ENCODE data around the gene CCDC88B.

Gene CCDC88B

GRCh38 chr11:64376071-64376470 is 36.1 kb downstream of the CCDC88B start:
- no peak for DNase-seq (ENCODE audit: low read depth)
- no peak overlapping the region for H3K4me3 ChIP-seq (ENCODE audit: low read length)
- no peak for TF ChIP-seq CTCF (conservative IDR thresholded peaks at IDR 0.05; ENCODE audit: low read depth, low read length)

DNA sequence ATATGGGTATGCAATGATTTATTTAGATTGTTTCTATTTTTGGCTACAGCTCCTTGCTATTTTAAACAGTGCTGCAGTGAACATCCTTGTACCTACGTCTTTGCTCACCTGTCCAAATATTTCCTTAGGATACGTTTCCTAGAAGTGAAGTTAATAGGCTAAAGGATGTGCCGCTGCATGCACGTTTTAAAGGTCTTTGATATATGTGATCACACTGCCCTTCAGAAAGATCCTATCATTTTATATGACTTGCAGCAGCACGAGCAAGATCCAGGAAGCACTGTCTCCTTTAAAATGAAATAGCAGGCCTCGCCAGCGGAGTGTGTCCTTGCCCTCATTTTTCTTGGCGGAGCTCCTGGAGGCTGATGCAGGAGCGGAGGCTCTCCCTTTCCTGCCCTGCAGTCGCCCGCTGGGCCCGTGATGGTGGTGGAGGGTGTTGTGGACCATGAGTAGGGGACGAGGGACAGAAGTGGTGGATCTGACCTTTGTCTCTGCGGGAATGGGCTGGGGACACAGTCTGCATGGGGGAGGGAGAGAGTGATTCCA is 38.4 kb downstream of the CCDC88B start:
- TF ChIP-seq CTCF (conservative IDR thresholded peaks at IDR 0.05; ENCODE audit: low read depth, low read length): no peak
- no peak for DNase-seq (ENCODE audit: low read depth)
- H3K4me3 ChIP-seq (ENCODE audit: low read length): no peak overlapping the region

DNA sequence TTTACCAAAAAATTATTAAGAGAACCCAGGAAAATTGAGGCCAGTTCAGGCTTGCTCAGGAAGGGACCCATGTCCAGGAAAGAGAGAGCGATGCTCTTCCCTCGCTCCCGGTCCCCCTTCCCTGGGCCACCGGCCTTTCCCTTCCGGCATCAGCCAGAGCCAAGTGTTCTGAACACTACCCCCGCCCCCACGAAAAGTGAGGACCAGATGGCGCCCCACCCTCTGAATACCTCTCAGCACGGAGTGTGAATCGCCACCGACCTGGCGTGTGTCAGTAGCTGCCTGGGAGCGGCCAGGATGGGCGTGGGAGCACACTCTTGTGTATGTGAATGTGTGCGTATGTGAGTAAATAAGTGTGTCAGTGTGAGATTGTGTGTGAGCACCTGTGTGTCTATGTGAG is 39.2 kb downstream of the CCDC88B start:
- H3K4me3 ChIP-seq (ENCODE audit: low read length): no peak overlapping the region
- no peak for DNase-seq (ENCODE audit: low read depth)
- TF ChIP-seq CTCF (conservative IDR thresholded peaks at IDR 0.05; ENCODE audit: low read depth, low read length): no peak

- DNase-seq (ENCODE audit: low read depth): no peak
- H3K4me3 ChIP-seq (ENCODE audit: low read length): no peak overlapping the region
- no peak for TF ChIP-seq CTCF (conservative IDR thresholded peaks at IDR 0.05; ENCODE audit: low read depth, low read length)
Observed at GRCh38 chr11:64379817-64380709, 40.1 kb downstream of the CCDC88B start.

DNA sequence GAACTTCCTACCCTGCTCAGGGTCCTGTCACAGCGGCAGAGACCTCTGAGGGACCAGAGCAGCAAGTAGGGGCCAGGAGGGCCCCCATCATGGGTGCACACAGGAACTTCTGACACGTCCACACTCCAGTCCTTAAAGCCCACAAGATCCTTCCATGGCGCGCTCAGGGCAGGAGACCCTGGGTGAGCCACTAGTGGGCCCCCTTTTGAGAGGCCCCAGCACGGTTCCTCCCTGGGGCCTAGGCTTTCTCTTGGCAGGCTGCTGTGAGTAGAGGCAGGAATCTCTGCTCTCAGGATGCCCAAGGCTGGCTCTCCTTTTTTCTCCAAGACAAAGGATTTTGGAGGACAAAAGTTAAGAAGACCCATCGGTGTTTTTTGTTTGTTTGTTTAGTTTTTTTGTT is 41.3 kb downstream of the CCDC88B start:
- DNase-seq (ENCODE audit: low read depth): no peak
- no peak for TF ChIP-seq CTCF (conservative IDR thresholded peaks at IDR 0.05; ENCODE audit: low read depth, low read length)
- H3K4me3 ChIP-seq (ENCODE audit: low read length): no peak overlapping the region

- DNase-seq (ENCODE audit: low read depth): no peak
- no peak overlapping the region for H3K4me3 ChIP-seq (ENCODE audit: low read length)
- TF ChIP-seq CTCF (conservative IDR thresholded peaks at IDR 0.05; ENCODE audit: low read depth, low read length): no peak
Observed at GRCh38 chr11:64382047-64382446, 42.0 kb downstream of the CCDC88B start.

- TF ChIP-seq CTCF (conservative IDR thresholded peaks at IDR 0.05; ENCODE audit: low read depth, low read length): no peak
- DNase-seq (ENCODE audit: low read depth): no peak
- no peak overlapping the region for H3K4me3 ChIP-seq (ENCODE audit: low read length)
Observed at GRCh38 chr11:64382586-64382985, 42.6 kb downstream of the CCDC88B start.

Data from retinal pigment epithelial cell (primary cell).